Endodermal cell (in vitro differentiated cells): ENCODE data around the gene GAS7. TPM values are rescaled to one million over a fixed set of nuclear protein-coding genes. Genes with fewer than 3 reads are reported as not detected.
A peak's percentile ranks its signal among the peaks of the same experiment; 100 is the strongest.

Experiments
- DNase-seq: peaks from one replicate; pipeline ENCODE4 v3.0.0-alpha.2; 2017
- H3K27ac ChIP-seq: 2 replicates; pipeline ENCODE4 v1.5.1; 2013; ENCODE audit warnings: mild to moderate bottlenecking, low read depth, low read length, moderate library complexity
- H3K27me3 ChIP-seq: 2 replicates; pipeline ENCODE4 v1.6.1; 2013; ENCODE audit warnings: mild to moderate bottlenecking, low read length, moderate library complexity; ENCODE audit not compliant: insufficient read depth, control insufficient read depth, poor library complexity, severe bottlenecking
- H3K36me3 ChIP-seq: 2 replicates; pipeline ENCODE4 v1.7.0; 2013; ENCODE audit warnings: mild to moderate bottlenecking, low read length, moderate library complexity; ENCODE audit not compliant: control insufficient read depth, insufficient read depth
- H3K4me1 ChIP-seq: one replicate; pipeline ENCODE4 v1.7.0; 2013; ENCODE audit warnings: low read length; ENCODE audit not compliant: control insufficient read depth, insufficient read depth
- H3K4me3 ChIP-seq: 2 replicates; pipeline ENCODE4 v1.5.1; 2013; ENCODE audit warnings: mild to moderate bottlenecking, low read length, moderate library complexity
- H3K9ac ChIP-seq: 2 replicates; pipeline ENCODE4 v1.6.1; 2013; ENCODE audit warnings: mild to moderate bottlenecking, low read length, moderate library complexity; ENCODE audit not compliant: poor library complexity, severe bottlenecking; ENCODE audit errors: extremely low read depth
- H3K9me3 ChIP-seq: 2 replicates; pipeline ENCODE4 v1.6.1; 2013; ENCODE audit warnings: mild to moderate bottlenecking, low read length, moderate library complexity; ENCODE audit not compliant: control insufficient read depth
- H3K27ac Mint-ChIP-seq: 2 replicates; pipeline ENCODE4 v1.8.0; 2020; ENCODE audit warnings: mixed read lengths
- H3K27me3 Mint-ChIP-seq: 2 replicates; pipeline ENCODE4 v1.8.0; 2021; ENCODE audit warnings: mild to moderate bottlenecking, mixed read lengths; ENCODE audit not compliant: insufficient read depth
- H3K36me3 Mint-ChIP-seq: 2 replicates; pipeline ENCODE4 v1.8.0; 2020; ENCODE audit warnings: low read depth, mixed read lengths
- H3K4me1 Mint-ChIP-seq: 2 replicates; pipeline ENCODE4 v1.8.0; 2020; ENCODE audit warnings: mixed read lengths
- H3K4me3 Mint-ChIP-seq: 2 replicates; pipeline ENCODE4 v1.8.0; 2020; ENCODE audit warnings: mild to moderate bottlenecking, moderate library complexity, mixed read lengths
- H3K9me3 Mint-ChIP-seq: 2 replicates; pipeline ENCODE4 v1.8.0; 2020; ENCODE audit warnings: mild to moderate bottlenecking, mixed read lengths
- CTCF ChIP-seq: fragments of 200-600 bp; sonication (generic); conservative IDR thresholded peaks from 2 replicates; pipeline ENCODE4 v1.5.0; 2021; ENCODE audit warnings: antibody characterized with exemption, mild to moderate bottlenecking
- WGBS, 2 experiments: methylation state at CpG; one replicate each; pipeline versions ENCODE4 v1.1.5 to v1.1.7; 2013; ENCODE audit warnings: missing lambda C conversion rate in 2 of 2, mixed read lengths in 1 of 2; ENCODE audit not compliant: insufficient coverage in 1 of 2, insufficient read length in 1 of 2; 5-methylcytosine and 5-hydroxymethylcytosine counted together
- total RNA-seq, 2 donors: library from RNA; stranded (reverse); fragmentation: NEBNext Ultra II Directional in 1 of 2; extraction: Animal tissue kit (Norgen Biotek cat#: 25700) in 1 of 2; gene quantifications; 2 replicates in 1 of 2; 3 replicates in 1 of 2; pipeline ENCODE4 v1.2.1, GENCODE V29; 2021

GAS7 gene
- total RNA-seq, 2 donors from 2014 or later: 8.6 to 14.7 TPM

- WGBS, 2 experiments: 58 to 81% methylated on average over 4 to 12 of the region's 12 CpGs
- no peak overlapping the region for H3K4me3 ChIP-seq
- no peaks in the 10 kb centered on the region for H3K36me3 ChIP-seq
- Mint-ChIP-seq H3K4me3 (no peak overlapping the region), H3K9me3 (no peaks in the 10 kb centered on the region), H3K4me1 (peaks cover 5% of the 10 kb centered on the region), H3K27me3 (peaks cover 9% of the 10 kb centered on the region), H3K36me3 (no peaks in the 10 kb centered on the region), H3K27ac (no peak overlapping the region)
- peak; percentile 75 for DNase-seq
- H3K27ac ChIP-seq: no peak overlapping the region
- no peak overlapping the region for H3K9ac ChIP-seq
- peaks cover 5% of the 10 kb centered on the region for H3K4me1 ChIP-seq
- H3K9me3 ChIP-seq: no peaks in the 10 kb centered on the region
- no peaks in the 10 kb centered on the region for H3K27me3 ChIP-seq
- TF ChIP-seq CTCF: no peak
These were observed 290.3 kb downstream of the GAS7 start for GRCh38 chr17:9907883-9908648.

GRCh38 chr17:9907131-9907530 lies 291.3 kb downstream of the GAS7 start:
- DNase-seq: no peak
- 96 to 97% methylated on average over 5 to 7 of the region's 7 CpGs for WGBS, 2 experiments
- H3K4me3 Mint-ChIP-seq: no peak overlapping the region

GRCh38 chr17:9906616-9907015 lies 291.8 kb downstream of the GAS7 start:
- Mint-ChIP-seq H3K4me3 (no peak overlapping the region), H3K27ac (no peak overlapping the region), H3K36me3 (no peaks in the 10 kb centered on the region), H3K4me1 (peaks cover 9% of the 10 kb centered on the region), H3K27me3 (peaks cover 9% of the 10 kb centered on the region), H3K9me3 (no peaks in the 10 kb centered on the region)
- Histone ChIP-seq H3K9me3 (no peaks in the 10 kb centered on the region), H3K27me3 (no peaks in the 10 kb centered on the region), H3K27ac (no peak overlapping the region), H3K36me3 (no peaks in the 10 kb centered on the region), H3K4me3 (no peak overlapping the region), H3K9ac (no peak overlapping the region), H3K4me1 (peaks cover 5% of the 10 kb centered on the region)
- WGBS, 2 experiments: 93 to 100% methylated on average over 5 to 14 of the region's 14 CpGs
- DNase-seq: no peak
- TF ChIP-seq CTCF: no peak

More at GRCh38 chr17:9907131-9907530, 291.3 kb downstream of the GAS7 start:
- H3K9me3 Mint-ChIP-seq: no peaks in the 10 kb centered on the region
- Histone ChIP-seq H3K9me3 (no peaks in the 10 kb centered on the region), H3K27me3 (no peaks in the 10 kb centered on the region), H3K4me1 (peaks cover 5% of the 10 kb centered on the region), H3K9ac (no peak overlapping the region), H3K36me3 (no peaks in the 10 kb centered on the region), H3K27ac (no peak overlapping the region), H3K4me3 (no peak overlapping the region)
- TF ChIP-seq CTCF: no peak
- H3K36me3 Mint-ChIP-seq: no peaks in the 10 kb centered on the region
- peaks cover 9% of the 10 kb centered on the region for H3K27me3 Mint-ChIP-seq
- peaks cover 7% of the 10 kb centered on the region for H3K4me1 Mint-ChIP-seq
- H3K27ac Mint-ChIP-seq: no peak overlapping the region
